HepG2 (cell line): ENCODE measurements around the gene DAZ1. TPM values are rescaled to one million over a fixed set of nuclear protein-coding genes. Genes with fewer than 3 reads are reported as not detected.
"Not testable (repeated sequence)": the region's sequence is repeated elsewhere in the genome, so short reads cannot be mapped to it uniquely, and the experiment has no call there.

Experiments
- ATAC-seq: fragments of 200-7000 bp; cut with Tn5 transposase; 3 replicates; pipeline ENCODE4 v1.9.1; 2020; ENCODE audit warnings: mild to moderate bottlenecking, moderate library complexity
- BruUV-seq: library from RNA; stranded (reverse); fragments of 400-500 nt; replicated peaks from 2 replicates; lab custom pipeline; 2021; lab: Mats Ljungman, UMichigan
- CTCF ChIA-PET: fragments of 300-600 bp; formaldehyde crosslinking; extraction: SDS; loops from one replicate; lab custom pipeline; 2021; ENCODE audit warnings: low total read pairs, inconsistent platforms, low intra/inter-chr PET ratio; lab: Yijun Ruan, JAX
- POLR2A ChIA-PET: fragments of 350-600 bp; sonication (Branson Sonifier 250); formaldehyde crosslinking; loops from one replicate; lab custom pipeline; 2020; ENCODE audit warnings: antibody characterized with exemption, inconsistent platforms; lab: Yijun Ruan, JAX
- DNase-seq: peaks from one replicate; pipeline ENCODE4 v3.0.0-alpha.2; 2015; ENCODE audit warnings: low spot score
- FAIRE-seq: peaks from 3 replicates; lab custom pipeline; 2011; peaks lifted over from hg19 to GRCh38; lab: Jason Lieb, UNC
- H2AFZ ChIP-seq: one replicate; pipeline ENCODE4 v1.6.1; 2011; ENCODE audit warnings: low read length, inconsistent platforms
- H3K27ac ChIP-seq: fragments of 300-600 bp; 3 replicates; pipeline ENCODE4 v1.8.0; 2011; ENCODE audit warnings: mixed run types, mild to moderate bottlenecking, mixed read lengths, low read length, inconsistent platforms; ENCODE audit not compliant: insufficient read depth; ENCODE audit errors: extremely low read length
- H3K27me3 ChIP-seq, 2 experiments: fragments of 200-600 bp in 1 of 2; 2 replicates in 1 of 2; 3 replicates in 1 of 2; pipeline versions ENCODE4 v1.6.0 to v1.8.0; 2011; ENCODE audit warnings: low read length in 2 of 2, mild to moderate bottlenecking in 2 of 2, moderate library complexity in 2 of 2, inconsistent platforms in 1 of 2; ENCODE audit not compliant: insufficient read depth in 2 of 2, control insufficient read depth in 1 of 2
- H3K36me3 ChIP-seq, 2 experiments: fragments of 200-600 bp in 1 of 2; replicated peaks in 1 of 2; 2 replicates in 1 of 2; 3 replicates in 1 of 2; pipeline versions ENCODE4 v1.5.1 to v1.8.0; 2011; ENCODE audit warnings: low read length in 2 of 2, inconsistent platforms in 1 of 2; ENCODE audit not compliant: insufficient read depth in 2 of 2, control insufficient read depth in 1 of 2
- H3K4me1 ChIP-seq: 2 replicates; pipeline ENCODE4 v1.5.1; 2012; ENCODE audit warnings: low read length, inconsistent platforms; ENCODE audit not compliant: insufficient read depth
- H3K4me2 ChIP-seq: 2 replicates; pipeline ENCODE4 v1.6.0; 2011; ENCODE audit warnings: low read depth, low read length, inconsistent platforms
- H3K4me3 ChIP-seq, 3 experiments: fragments of 200-600 bp in 1 of 3; sonication (generic), shearing (Covaris generic) in 1 of 3; replicated peaks in 1 of 3; 2 replicates each; pipeline ENCODE4 v1.5.1; 2011 to 2016; ENCODE audit warnings: low read length in 3 of 3, inconsistent platforms in 2 of 3, low read depth in 2 of 3, mild to moderate bottlenecking in 2 of 3, control low read depth in 1 of 3, mixed read lengths in 1 of 3; ENCODE audit not compliant: insufficient read depth in 1 of 3
- H3K79me2 ChIP-seq: one replicate; pipeline ENCODE4 v1.6.1; 2011; ENCODE audit warnings: low read length, inconsistent platforms; ENCODE audit not compliant: insufficient read depth
- H3K9ac ChIP-seq: 2 replicates; pipeline ENCODE4 v1.6.0; 2011; ENCODE audit warnings: mild to moderate bottlenecking, low read depth, low read length, inconsistent platforms; ENCODE audit not compliant: insufficient read depth
- H3K9me3 ChIP-seq: 2 replicates; pipeline ENCODE4 v1.5.1; 2012; ENCODE audit warnings: mild to moderate bottlenecking, low read length
- H4K20me1 ChIP-seq: 2 replicates; pipeline ENCODE4 v1.6.0; 2011; ENCODE audit warnings: inconsistent platforms, mild to moderate bottlenecking, low read length, moderate library complexity; ENCODE audit not compliant: insufficient read depth
- WGBS: methylation state at CpG from one replicate; pipeline ENCODE4 v1.1.6; 2017; ENCODE audit warnings: low lambda C conversion rate; 5-methylcytosine and 5-hydroxymethylcytosine counted together
- in situ Hi-C: cut with HindIII; loops from 2 replicates; pipeline ENCODE4 v1.10.0; 2017; ENCODE audit warnings: low pct_unique_long_range_greater_than_20kb; ENCODE audit not compliant: extremely low pct_ligation_motif_present
- intact Hi-C: fragments of 100-400 bp; cut with micrococcal nuclease; formaldehyde crosslinking; loops from one replicate; pipeline ENCODE4 v1.10.0; 2022; ENCODE audit not compliant: unreplicated experiment
- polyA plus RNA-seq, 8 experiments: library from polyadenylated mRNA; depleted of rRNA in 3 of 8; stranded (reverse) in 7 of 8; unstranded in 1 of 8; fragments of >200 nt; fragmentation: Illumina TruSeq in 4 of 8; extraction: Trizol in 4 of 8; gene quantifications; 2 replicates each; pipeline versions ENCODE4 v1.2.1 to v1.2.3, GENCODE V29; 2011 to 2016; ENCODE audit warnings: low read depth in 4 of 8, missing spikeins in 1 of 8, mixed read lengths in 1 of 8; ENCODE audit not compliant: insufficient read depth in 1 of 8
- total RNA-seq, 5 experiments: library from RNA; depleted of rRNA; stranded (reverse); fragments of >200 nt; fragmentation: Illumina TruSeq; extraction: Trizol; gene quantifications; 2 replicates each; pipeline ENCODE4 v1.2.3, GENCODE V29; 2016; ENCODE audit warnings: low read depth in 1 of 5

DAZ1 gene
- total and polyA plus RNA-seq, 2 of the 13 experiments (the other 11 are each of a cell fraction or from before 2014, with no cell fraction given), result 0.03 TPM; not detected in 1

- H3K27ac ChIP-seq, H3K9ac ChIP-seq, H3K4me3 ChIP-seq, H3K36me3 ChIP-seq, BruUV-seq, H3K9me3 ChIP-seq, H3K27me3 ChIP-seq, FAIRE-seq, H2AFZ ChIP-seq, CTCF ChIA-PET, H3K4me1 ChIP-seq, ATAC-seq, POLR2A ChIA-PET, H3K4me2 ChIP-seq, in situ Hi-C loops, DNase-seq, H3K79me2 ChIP-seq, H4K20me1 ChIP-seq, intact Hi-C loops: not testable (repeated sequence)
- 0% methylated on average over 2 of the region's 4 CpGs for whole genome bisulfite sequencing
These were observed 11.1 kb upstream of the DAZ1 start for GRCh38 chrY:23209802-23210495.

DNA sequence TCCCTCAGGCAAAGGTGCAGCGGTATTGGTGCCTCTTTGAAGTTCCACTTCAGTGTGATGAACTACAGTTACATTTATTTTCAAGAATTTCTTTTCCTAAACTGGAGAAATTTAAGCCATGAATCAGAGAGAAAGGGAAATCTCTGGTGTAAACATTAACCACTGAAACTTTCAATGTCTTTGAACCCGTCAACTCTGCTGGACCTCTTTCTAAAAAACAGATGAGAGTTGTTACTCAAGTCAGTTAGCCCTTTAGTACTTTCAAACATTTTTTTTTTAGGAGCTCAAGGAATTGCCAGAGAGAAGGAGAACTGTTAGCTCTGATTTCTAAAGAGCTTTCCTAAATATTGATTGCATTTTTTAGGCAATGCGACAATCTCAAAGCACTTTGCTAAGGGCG lies 8.6 kb upstream of the DAZ1 start:
- intact Hi-C loops, H3K4me2 ChIP-seq, H3K4me1 ChIP-seq, H3K9ac ChIP-seq, in situ Hi-C loops, H3K27me3 ChIP-seq, DNase-seq, H3K36me3 ChIP-seq, ATAC-seq, H3K4me3 ChIP-seq, H3K79me2 ChIP-seq, FAIRE-seq, H2AFZ ChIP-seq, BruUV-seq, CTCF ChIA-PET, H3K27ac ChIP-seq, H4K20me1 ChIP-seq, H3K9me3 ChIP-seq, POLR2A ChIA-PET: not testable (repeated sequence)
- WGBS, result no CpG with 5 or more reads among the region's 4 CpGs

Other genes starting within 250 kb of the DAZ1 start
- not detected in 2 replicates for gene BPY2, start 214.7 kb downstream of the DAZ1 start, total RNA-seq (2016; rRNA removed; fragmentation: Illumina TruSeq; extraction: Trizol)
- gene BPY2, start 214.7 kb downstream of the DAZ1 start, polyA plus RNA-seq (2011; rRNA removed), result not detected in 2 replicates
- gene DAZ2, start 20.5 kb upstream of the DAZ1 start, total RNA-seq (2016; rRNA removed; fragmentation: Illumina TruSeq; extraction: Trizol), result not detected in 2 replicates
- not detected in 2 replicates for gene DAZ2, start 20.5 kb upstream of the DAZ1 start, polyA plus RNA-seq (2011; rRNA removed)